Measurements from ENCODE around the gene WDR4. TPM values are rescaled to one million over a fixed set of nuclear protein-coding genes. Genes with fewer than 3 reads are reported as not detected.
"Not testable (repeated sequence)": the region's sequence is repeated elsewhere in the genome, so short reads cannot be mapped to it uniquely, and the experiment has no call there.

The WDR4 gene, protein sequence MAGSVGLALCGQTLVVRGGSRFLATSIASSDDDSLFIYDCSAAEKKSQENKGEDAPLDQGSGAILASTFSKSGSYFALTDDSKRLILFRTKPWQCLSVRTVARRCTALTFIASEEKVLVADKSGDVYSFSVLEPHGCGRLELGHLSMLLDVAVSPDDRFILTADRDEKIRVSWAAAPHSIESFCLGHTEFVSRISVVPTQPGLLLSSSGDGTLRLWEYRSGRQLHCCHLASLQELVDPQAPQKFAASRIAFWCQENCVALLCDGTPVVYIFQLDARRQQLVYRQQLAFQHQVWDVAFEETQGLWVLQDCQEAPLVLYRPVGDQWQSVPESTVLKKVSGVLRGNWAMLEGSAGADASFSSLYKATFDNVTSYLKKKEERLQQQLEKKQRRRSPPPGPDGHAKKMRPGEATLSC
- total RNA-seq, result 10 to 100 TPM; 39.8 to 39.9 TPM

GRCh38 chr21:42878993-42879787, at the start of gene WDR4:
WDR4 (minus strand) TSS chr21:42879539; CDS start chr21:42879495, 44 bp downstream.
- CTCF ChIA-PET, result interaction anchor here (0.8 kb wide), 1 partner anchor 11 kb away, joined by 3 read pairs; no protein-coding TSS in a partner anchor
- POLR2A ChIA-PET, result interaction anchor here (0.9 to 3.8 kb wide), 2 partner anchors 10 to 14 kb away, joined by 3 to 25 read pairs; partner anchors contain the start of gene NDUFV3
- peaks cover 32% of the 10 kb centered on the region for H3K4me1 Mint-ChIP-seq (ENCODE audit: low read depth)

DNA sequence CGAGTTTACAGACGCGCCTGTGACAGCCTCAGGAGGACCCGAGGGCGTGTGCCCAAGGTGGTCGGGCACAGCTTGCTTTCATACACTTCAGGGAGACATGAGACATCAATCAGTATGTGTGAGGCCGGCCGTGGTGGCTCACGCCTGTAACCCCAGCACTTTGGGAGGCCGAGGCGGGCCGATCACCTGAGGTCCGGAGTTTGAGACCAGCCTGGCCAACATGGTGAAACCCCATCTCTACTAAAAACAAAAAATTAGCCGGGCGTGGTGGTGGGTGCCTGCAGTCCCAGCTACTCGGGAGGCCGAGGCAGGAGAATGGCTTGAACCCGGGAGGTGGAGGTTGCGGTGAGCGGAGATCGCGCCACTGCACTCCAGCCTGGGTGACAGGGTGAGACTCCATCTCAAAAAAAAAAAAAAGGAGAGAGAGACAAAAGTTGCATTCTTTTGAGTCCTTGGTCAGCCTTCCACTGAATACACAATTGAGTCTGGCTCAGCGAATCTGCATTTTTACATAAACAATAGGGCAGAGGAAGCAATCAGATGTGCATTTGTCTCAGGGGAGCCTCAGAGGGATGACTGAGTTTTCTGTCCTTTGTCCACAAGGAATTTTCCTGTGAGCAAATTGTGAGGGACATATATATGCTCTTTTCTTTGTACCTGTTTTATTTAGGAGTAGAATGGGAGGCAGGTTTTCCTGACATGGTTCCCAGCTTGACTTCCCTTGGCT, 48.3 kb upstream of the WDR4 start:
- H3K9me3 Mint-ChIP-seq; CTCF ChIA-PET; H3K27ac Mint-ChIP-seq; H3K4me3 Mint-ChIP-seq; intact Hi-C loops (cut with micrococcal nuclease); H3K36me3 Mint-ChIP-seq; DNase-seq; H3K27me3 Mint-ChIP-seq: not testable (repeated sequence)
- peaks cover 10% of the 10 kb centered on the region for H3K4me1 Mint-ChIP-seq (ENCODE audit: low read depth)
- POLR2A ChIA-PET, result interaction anchor here (0.7 kb wide), 1 partner anchor 344 kb away, joined by 3 read pairs; no protein-coding TSS in a partner anchor

More at GRCh38 chr21:42878993-42879787, at the start of gene WDR4:
- Mint-ChIP-seq H3K4me3 (peak within 1 kb of the TSS; percentile 99), H3K27me3 (no peaks in the 10 kb centered on the region), H3K36me3 (peaks cover 31% of the 10 kb centered on the region), H3K9me3 (no peaks in the 10 kb centered on the region), H3K27ac (peak within 1 kb of the TSS; percentile 98)
- peak; percentile 100 for DNase-seq
- intact Hi-C loops (cut with micrococcal nuclease), result loop anchor here (1.0 to 2.0 kb wide), 2 partner anchors 14 to 96 kb away; partner anchors contain the start of genes NDUFV3 and PKNOX1

DNA sequence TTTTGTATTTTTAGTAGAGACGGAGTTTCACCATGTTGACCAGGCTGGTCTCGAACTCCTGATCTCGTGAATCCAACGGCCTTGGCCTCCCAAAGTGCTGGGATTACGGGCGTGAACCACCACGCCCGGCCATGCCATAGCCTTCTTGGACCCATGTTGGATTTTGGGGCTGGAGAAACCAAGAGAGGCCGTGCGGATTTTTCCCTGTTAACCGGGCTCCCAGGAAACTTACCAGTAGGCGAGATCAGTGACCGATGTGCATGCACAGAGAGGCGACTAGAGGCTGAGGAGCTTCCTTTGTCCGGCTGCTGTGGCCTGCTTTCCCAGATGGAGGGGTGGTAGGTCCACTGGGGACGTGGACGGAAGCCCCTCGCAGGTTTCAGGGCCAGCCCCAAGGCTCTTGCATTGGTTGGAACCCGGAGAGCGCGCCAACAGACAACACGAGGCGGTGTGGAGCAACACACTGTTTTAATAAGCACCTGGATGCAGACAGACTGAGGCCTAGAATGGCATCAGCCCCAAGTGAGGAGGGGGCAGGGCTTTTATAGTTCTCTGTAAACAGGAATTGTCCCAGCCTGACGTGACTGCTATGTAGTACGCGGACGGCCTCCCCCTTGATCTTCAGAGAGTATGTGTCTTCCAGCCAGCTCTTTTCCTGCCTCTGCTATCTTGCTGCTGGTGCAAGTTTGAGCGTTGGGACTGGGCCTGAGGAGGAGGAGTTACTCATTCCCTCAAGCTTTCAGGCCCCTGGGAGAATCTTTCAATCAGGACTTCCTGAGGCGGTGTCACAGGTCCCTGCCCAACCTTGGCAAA, 46.0 kb upstream of the WDR4 start, which contains the start of gene ERVH48-1:
ERVH48-1 (minus strand) TSS at position 517 of the 813 bp plus-strand sequence. CDS start 6,624 bp downstream, outside the sequence.
- ChIA-PET CTCF (no interaction called here), POLR2A (no interaction called here)
- Mint-ChIP-seq H3K4me1 (ENCODE audit: low read depth) (peaks cover 10% of the 10 kb centered on the region), H3K9me3 (no peaks in the 10 kb centered on the region), H3K27ac (no peak within 1 kb of the TSS), H3K4me3 (no peak within 1 kb of the TSS), H3K36me3 (no peaks in the 10 kb centered on the region), H3K27me3 (no peaks in the 10 kb centered on the region)
- DNase-seq, result no peak
- intact Hi-C loops (cut with micrococcal nuclease), result no loop called here

DNA sequence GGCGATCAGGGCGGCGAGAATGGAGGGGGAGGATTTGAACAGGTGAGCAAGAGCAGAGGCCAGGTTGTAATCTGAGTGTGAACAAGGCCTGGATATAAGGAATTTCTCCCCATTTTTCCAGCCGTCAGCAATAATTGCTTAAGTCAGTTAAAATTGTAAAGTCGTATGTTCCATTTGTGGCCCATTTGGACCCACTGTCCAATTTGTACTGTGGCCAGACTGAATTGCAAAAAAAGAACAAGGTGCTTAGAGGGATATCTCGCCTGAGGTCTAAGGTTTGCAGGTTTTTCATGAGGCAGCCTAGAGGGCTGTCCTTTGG, 45.1 kb upstream of the WDR4 start:
- Mint-ChIP-seq H3K27me3 (no peaks in the 10 kb centered on the region), H3K9me3 (no peaks in the 10 kb centered on the region), H3K36me3 (no peaks in the 10 kb centered on the region), H3K4me3 (peak overlapping the region; percentile 17), H3K4me1 (ENCODE audit: low read depth) (peaks cover 10% of the 10 kb centered on the region), H3K27ac (peak overlapping the region; percentile 38)
- ChIA-PET CTCF (no interaction called here), POLR2A (no interaction called here)
- intact Hi-C loops (cut with micrococcal nuclease), result loop anchor here (5.0 kb wide), 1 partner anchor 723 kb away; no protein-coding TSS in a partner anchor
- no peak for DNase-seq

DNA sequence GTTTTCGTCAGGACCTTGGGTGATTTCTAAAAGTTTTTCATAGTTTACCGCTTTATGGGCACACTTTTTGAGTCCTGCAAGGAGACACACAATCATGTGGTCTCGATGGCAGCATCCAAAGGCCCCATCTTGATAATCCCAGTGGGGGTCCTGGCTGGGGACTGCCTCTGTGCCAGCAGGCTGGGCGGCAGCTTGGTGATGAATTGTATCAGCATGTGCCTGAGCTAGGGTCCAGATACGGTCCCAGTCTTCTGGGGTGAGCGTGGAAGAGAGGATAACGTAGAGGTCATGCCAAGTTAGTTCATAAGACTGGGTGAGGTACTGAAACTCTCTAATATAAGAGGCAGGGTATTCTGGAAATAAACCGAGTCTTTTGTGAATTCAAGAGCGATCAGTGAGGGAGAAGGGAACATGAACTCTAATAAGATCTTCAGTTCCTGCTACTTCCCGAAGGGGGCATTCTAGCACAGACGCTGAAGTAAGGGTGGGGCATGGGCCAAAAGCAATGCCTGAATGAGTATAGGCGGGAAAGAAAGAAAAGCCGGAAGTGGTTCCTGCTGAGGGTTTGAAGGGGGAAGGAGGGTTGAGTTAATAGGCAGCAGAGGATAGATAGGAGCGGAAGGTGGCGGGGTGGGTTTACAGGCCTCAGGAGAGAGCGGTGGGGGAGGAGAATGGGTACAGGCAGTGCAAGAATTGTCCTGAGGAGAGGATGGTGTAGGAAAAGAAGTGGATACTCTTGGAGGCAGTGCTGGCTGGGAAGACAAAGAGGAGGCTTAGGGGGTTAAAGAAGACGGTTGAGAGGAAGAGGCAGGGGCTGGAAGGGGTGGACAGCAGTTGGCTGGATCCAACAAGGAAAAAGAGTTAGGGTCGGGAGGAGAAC, 44.5 kb upstream of the WDR4 start:
- no peaks in the 10 kb centered on the region for H3K36me3 Mint-ChIP-seq
- no peaks in the 10 kb centered on the region for H3K9me3 Mint-ChIP-seq
- POLR2A ChIA-PET, result no interaction called here
- H3K4me3 Mint-ChIP-seq, result peak overlapping the region; percentile 17
- peaks cover 10% of the 10 kb centered on the region for H3K4me1 Mint-ChIP-seq (ENCODE audit: low read depth)
- DNase-seq, result peak; percentile 84
- CTCF ChIA-PET, result interaction anchor here (1.3 kb wide), 1 partner anchor 49 kb away, joined by 3 read pairs; no protein-coding TSS in a partner anchor
- peak overlapping the region; percentile 38 for H3K27ac Mint-ChIP-seq
- H3K27me3 Mint-ChIP-seq, result no peaks in the 10 kb centered on the region
- intact Hi-C loops (cut with micrococcal nuclease), result loop anchor here (5.0 kb wide), 1 partner anchor 724 kb away; no protein-coding TSS in a partner anchor

DNA sequence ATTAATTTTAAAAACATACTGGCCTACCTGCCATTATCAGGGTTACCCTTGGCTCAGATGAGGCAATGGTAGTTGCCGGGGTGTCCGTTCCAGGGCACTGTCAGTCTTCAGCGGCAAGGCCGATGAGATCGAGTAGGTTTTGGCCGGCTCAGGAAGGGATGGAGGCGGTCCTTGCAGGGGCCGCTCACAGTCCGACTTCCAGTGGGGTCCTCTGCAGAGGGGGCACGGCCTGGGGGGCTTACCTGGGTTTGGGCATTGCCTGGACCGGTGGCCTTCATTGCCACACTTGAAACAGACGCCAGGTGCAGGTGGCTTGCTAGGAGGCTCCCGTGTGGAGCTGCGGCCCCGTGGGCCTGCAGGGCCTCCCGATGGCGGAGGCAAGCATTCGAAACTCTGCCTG, 43.6 kb upstream of the WDR4 start:
- intact Hi-C loops (cut with micrococcal nuclease), result loop anchor here (5.0 kb wide), 1 partner anchor 724 kb away; no protein-coding TSS in a partner anchor
- H3K27ac Mint-ChIP-seq, result no peak overlapping the region
- no peaks in the 10 kb centered on the region for H3K27me3 Mint-ChIP-seq
- no peaks in the 10 kb centered on the region for H3K36me3 Mint-ChIP-seq
- ChIA-PET CTCF (interaction anchor here (1.3 kb wide), 1 partner anchor 50 kb away, joined by 3 read pairs; no protein-coding TSS in a partner anchor), POLR2A (interaction anchor here (0.5 kb wide), 1 partner anchor 31 kb away, joined by 3 read pairs; no protein-coding TSS in a partner anchor)
- H3K9me3 Mint-ChIP-seq, result no peaks in the 10 kb centered on the region
- no peak for DNase-seq
- H3K4me3 Mint-ChIP-seq, result no peak overlapping the region
- peaks cover 10% of the 10 kb centered on the region for H3K4me1 Mint-ChIP-seq (ENCODE audit: low read depth)

DNA sequence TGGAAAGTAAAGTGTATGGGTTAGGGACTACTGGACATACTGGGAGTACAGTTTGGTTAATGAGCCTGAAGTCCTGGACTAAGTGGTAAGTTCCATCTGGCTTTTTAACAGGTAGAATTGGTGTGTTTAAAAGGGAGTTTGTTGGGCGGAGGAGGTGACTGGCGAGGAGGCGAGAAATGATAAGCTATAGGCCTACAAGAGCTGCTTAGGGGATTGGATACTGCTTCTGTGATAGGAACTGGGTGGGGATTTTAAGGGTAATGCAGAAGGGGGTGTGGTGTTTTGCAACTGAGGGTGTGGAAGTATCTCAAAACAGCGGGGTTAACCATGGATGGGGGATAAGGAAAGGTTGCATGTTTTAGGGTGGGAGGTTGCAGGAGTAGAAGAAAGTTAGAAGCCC, 42.6 kb upstream of the WDR4 start:
- no peak overlapping the region for H3K4me3 Mint-ChIP-seq
- POLR2A ChIA-PET, result no interaction called here
- no peaks in the 10 kb centered on the region for H3K27me3 Mint-ChIP-seq
- CTCF ChIA-PET, result no interaction called here
- no peaks in the 10 kb centered on the region for H3K9me3 Mint-ChIP-seq
- H3K36me3 Mint-ChIP-seq, result no peaks in the 10 kb centered on the region
- no peak overlapping the region for H3K27ac Mint-ChIP-seq
- peaks cover 10% of the 10 kb centered on the region for H3K4me1 Mint-ChIP-seq (ENCODE audit: low read depth)
- intact Hi-C loops (cut with micrococcal nuclease), result loop anchor here (5.0 kb wide), 1 partner anchor 725 kb away; no protein-coding TSS in a partner anchor
- DNase-seq, result no peak

DNA sequence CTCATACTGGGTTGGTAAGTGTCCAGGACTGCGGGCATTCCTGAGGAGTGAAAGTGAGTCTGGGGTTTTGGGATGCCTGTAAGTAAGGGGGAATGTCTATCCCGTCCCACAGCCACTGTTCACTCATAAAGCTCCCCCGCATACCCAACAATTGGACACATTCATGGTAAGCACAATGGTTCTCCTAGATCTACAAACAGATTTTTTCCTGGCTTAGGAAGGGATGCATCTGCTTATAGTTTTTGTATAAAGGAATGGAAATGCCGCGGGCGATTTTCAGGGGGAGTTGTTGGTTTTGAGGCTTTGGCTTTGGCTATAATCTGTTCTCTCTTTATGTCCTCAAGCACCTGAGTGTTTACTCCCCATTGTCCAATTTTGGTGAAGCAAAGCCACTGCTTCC, 39.0 kb upstream of the WDR4 start:
- H3K36me3 Mint-ChIP-seq, result no peaks in the 10 kb centered on the region
- intact Hi-C loops (cut with micrococcal nuclease), result no loop called here
- POLR2A ChIA-PET, result no interaction called here

DNA sequence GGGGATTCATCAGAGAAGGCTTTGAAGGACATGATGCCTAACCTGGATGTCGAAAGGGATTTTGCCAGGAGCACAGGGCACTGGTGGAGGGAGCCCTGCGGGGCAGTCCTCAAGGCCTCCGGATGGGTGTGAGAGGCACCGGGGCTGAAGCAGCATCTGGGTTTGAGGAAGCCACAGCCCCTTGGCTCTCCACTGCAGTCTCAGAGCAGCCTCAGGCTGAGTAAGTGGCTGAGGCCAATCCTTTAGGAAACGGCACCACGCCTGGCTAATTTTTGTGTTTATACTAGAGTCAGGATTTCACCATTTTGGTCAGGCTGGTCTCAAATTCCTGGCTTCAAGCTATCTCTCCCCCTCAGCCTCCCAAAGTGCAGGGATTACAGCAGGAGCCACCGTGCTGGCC, 34.1 kb upstream of the WDR4 start:
- POLR2A ChIA-PET, result no interaction called here
- H3K27me3 Mint-ChIP-seq, result no peaks in the 10 kb centered on the region
- peaks cover 13% of the 10 kb centered on the region for H3K36me3 Mint-ChIP-seq
- no peak overlapping the region for H3K4me3 Mint-ChIP-seq
- H3K9me3 Mint-ChIP-seq, result no peaks in the 10 kb centered on the region
- CTCF ChIA-PET, result no interaction called here
- H3K27ac Mint-ChIP-seq, result no peak overlapping the region
- intact Hi-C loops (cut with micrococcal nuclease), result no loop called here
- no peaks in the 10 kb centered on the region for H3K4me1 Mint-ChIP-seq (ENCODE audit: low read depth)
- no peak for DNase-seq

More for the DNA sequence above, 39.0 kb upstream of the WDR4 start:
- Mint-ChIP-seq H3K27ac (no peak overlapping the region), H3K4me1 (ENCODE audit: low read depth) (no peaks in the 10 kb centered on the region), H3K9me3 (no peaks in the 10 kb centered on the region), H3K27me3 (no peaks in the 10 kb centered on the region), H3K4me3 (no peak overlapping the region)
- CTCF ChIA-PET, result no interaction called here
- no peak for DNase-seq

GRCh38 chr21:42911920-42912319, 32.6 kb upstream of the WDR4 start:
- intact Hi-C loops (cut with micrococcal nuclease); POLR2A ChIA-PET; H3K4me1 Mint-ChIP-seq (ENCODE audit: low read depth); H3K4me3 Mint-ChIP-seq; H3K27ac Mint-ChIP-seq; CTCF ChIA-PET; DNase-seq; H3K27me3 Mint-ChIP-seq; H3K9me3 Mint-ChIP-seq: not testable (repeated sequence)
- H3K36me3 Mint-ChIP-seq, result peaks cover 13% of the 10 kb centered on the region

All from activated CD4-positive, alpha-beta memory T cell treated with anti-CD3 and anti-CD28 coated beads for 36 hours (primary cell).